ENCODE measurements around the gene ELOVL3. TPM values are rescaled to one million over a fixed set of nuclear protein-coding genes. Genes with fewer than 3 reads are reported as not detected.

The ELOVL3 gene
- total and polyA plus RNA-seq, 2 of the 13 experiments (the other 11 are each of a cell fraction or from before 2014, with no cell fraction given) = 0.58 to 0.69 TPM

GRCh38 chr10:102269017-102269416 is 42.9 kb downstream of the ELOVL3 start:
- Histone ChIP-seq H3K4me3 (replicated peaks in 1 of 3; ENCODE audit: insufficient read depth in 1 of 3, low read depth in 2 of 3, low read length in 3 of 3) (no peak overlapping the region), H3K27ac (ENCODE audit: extremely low read length, insufficient read depth, low read length) (no peak overlapping the region), H3K9me3 (ENCODE audit: low read length) (no peaks in the 10 kb centered on the region), H4K20me1 (ENCODE audit: insufficient read depth, low read length) (peaks cover 8% of the 10 kb centered on the region), H3K79me2 (ENCODE audit: insufficient read depth, low read length) (peaks cover 33% of the 10 kb centered on the region), H3K27me3 (ENCODE audit: control insufficient read depth in 1 of 2, insufficient read depth in 2 of 2, low read length in 2 of 2) (no peaks in the 10 kb centered on the region), H3K36me3 (replicated peaks in 1 of 2; ENCODE audit: control insufficient read depth in 1 of 2, insufficient read depth in 2 of 2, low read length in 2 of 2) (peaks cover 0 to 14% of the 10 kb centered on the region in 2 experiments; a peak in 4 of 5 replicates), H2AFZ (ENCODE audit: low read length) (no peak overlapping the region), H3K4me1 (ENCODE audit: insufficient read depth, low read length) (peaks cover 9% of the 10 kb centered on the region), H3K9ac (ENCODE audit: insufficient read depth, low read depth, low read length) (no peak overlapping the region), H3K4me2 (ENCODE audit: low read depth, low read length) (no peak overlapping the region)
- CTCF ChIA-PET (ENCODE audit: low intra/inter-chr PET ratio, low total read pairs) = no interaction called here
- FAIRE-seq (no peak), ATAC-seq (no peak), DNase-seq (ENCODE audit: low spot score) (no peak)
- in situ Hi-C loops (cut with HindIII; ENCODE audit: extremely low pct_ligation_motif_present, low pct_unique_long_range_greater_than_20kb) = no loop called here
- no peak for TF ChIP-seq CREBL2 (CRISPR knock-in tag; IDR thresholded peaks at IDR 0.05; ENCODE audit: borderline replicate concordance)
- TF ChIP-seq ZBTB8A (CRISPR knock-in tag; IDR thresholded peaks at IDR 0.05; ENCODE audit: borderline replicate concordance, low read depth) = no peak
- TF ChIP-seq HNRNPK (IDR thresholded peaks at IDR 0.05; ENCODE audit: low read depth, low read length, poor library complexity, severe bottlenecking) = no peak
- TF ChIP-seq ZNF354B (CRISPR knock-in tag; IDR thresholded peaks at IDR 0.05) = no peak
- TF ChIP-seq ZNF766 (CRISPR knock-in tag; IDR thresholded peaks at IDR 0.05; ENCODE audit: borderline replicate concordance) = no peak
- TF ChIP-seq HMG20A (CRISPR knock-in tag; IDR thresholded peaks at IDR 0.05; ENCODE audit: borderline replicate concordance) = no peak
- no peak for TF ChIP-seq ZBTB10 (CRISPR knock-in tag; IDR thresholded peaks at IDR 0.05; ENCODE audit: borderline replicate concordance)
- intact Hi-C loops (cut with micrococcal nuclease; ENCODE audit: unreplicated experiment) = no loop called here
- WGBS (ENCODE audit: low lambda C conversion rate) = 64% methylated on average over 3 of the region's 3 CpGs
- no TSS peak for BruUV-seq (replicated peaks)
- POLR2A ChIA-PET = no interaction called here

All from HepG2 (cell line).